NCI-H1105 (cell line): ENCODE measurements around the gene WDR4.
"Not testable (repeated sequence)": the region's sequence is repeated elsewhere in the genome, so short reads cannot be mapped to it uniquely, and the experiment has no call there.

Experiments
- DNase-seq: peaks from one replicate; lab custom pipeline; 2025; lab: John Stamatoyannopoulos, UW

The WDR4 gene

DNA sequence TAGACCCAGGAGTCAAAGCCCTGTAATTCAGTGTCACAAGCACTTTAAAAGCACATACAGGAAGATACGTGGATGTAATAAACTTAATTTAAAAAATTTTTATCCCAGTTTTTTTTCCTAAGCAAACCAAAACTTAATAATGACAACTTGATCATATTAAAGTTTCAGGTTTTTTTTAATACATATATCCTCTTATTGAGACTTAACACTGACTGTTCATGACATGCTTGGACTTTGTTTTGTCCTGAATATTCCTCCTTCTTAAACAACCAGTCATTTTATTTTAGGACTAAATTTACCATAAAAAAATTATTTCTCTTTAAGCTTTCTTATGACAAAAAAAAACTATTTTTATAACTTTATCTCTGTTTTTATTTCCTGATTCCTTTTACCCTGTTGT lies 64.1 kb downstream of the WDR4 start:
- no peak for DNase-seq

DNA sequence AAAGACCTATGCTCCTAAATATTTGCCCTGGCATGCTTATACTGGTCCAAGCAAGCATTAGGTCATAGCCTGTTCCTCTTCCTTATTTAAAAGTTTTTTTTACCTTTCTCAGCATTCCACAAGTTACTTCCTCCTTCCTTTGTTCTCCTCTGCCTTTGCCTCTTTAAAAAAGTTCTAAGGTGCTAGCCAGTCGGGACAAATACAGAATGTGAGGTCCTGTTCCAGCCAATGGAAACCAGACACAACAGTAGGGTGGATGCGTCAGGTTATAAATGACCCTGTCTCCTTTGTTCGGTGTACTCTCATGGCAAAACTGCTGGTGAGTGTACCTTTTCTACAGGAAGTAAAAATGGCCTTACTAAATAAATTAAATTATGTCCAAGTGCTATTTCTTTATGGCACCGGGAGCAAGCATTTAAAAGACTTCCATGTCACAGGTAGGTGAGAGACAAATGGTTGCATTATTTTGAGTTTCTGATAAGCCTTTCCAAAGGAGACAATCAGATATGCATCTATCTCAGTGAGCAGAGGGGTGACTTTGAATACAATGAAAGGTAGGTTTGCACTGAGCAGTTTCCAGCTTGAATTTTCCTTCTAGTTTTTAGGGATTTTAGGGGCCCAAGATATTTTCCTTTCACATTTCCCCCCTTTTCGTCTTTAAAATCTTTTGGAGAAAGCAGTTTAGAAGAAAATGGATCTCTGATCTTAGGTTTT lies 66.7 kb downstream of the WDR4 start:
- not testable (repeated sequence) for DNase-seq

DNA sequence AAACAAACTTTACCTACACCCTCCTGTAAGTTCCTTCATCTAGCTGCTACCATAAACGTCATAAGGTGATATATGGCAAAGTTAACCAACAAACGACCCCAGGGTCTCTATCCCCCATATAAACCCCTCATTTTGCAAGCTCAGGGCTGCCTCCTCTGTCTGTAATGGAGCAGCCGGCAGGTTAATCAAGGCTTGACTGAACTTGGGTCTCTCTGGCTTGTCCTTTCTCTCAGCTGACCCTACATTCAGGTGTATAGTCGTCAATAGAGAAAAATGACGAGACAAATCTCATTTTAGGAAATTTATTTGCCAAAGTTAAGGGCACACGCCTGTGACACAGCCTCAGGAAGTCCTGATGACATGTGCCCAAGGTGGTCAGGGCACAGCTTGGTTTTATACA lies 67.4 kb downstream of the WDR4 start:
- DNase-seq, result no peak

- DNase-seq, result no peak
Measured at GRCh38 chr21:42809577-42810475, 69.5 kb downstream of the WDR4 start.

DNA sequence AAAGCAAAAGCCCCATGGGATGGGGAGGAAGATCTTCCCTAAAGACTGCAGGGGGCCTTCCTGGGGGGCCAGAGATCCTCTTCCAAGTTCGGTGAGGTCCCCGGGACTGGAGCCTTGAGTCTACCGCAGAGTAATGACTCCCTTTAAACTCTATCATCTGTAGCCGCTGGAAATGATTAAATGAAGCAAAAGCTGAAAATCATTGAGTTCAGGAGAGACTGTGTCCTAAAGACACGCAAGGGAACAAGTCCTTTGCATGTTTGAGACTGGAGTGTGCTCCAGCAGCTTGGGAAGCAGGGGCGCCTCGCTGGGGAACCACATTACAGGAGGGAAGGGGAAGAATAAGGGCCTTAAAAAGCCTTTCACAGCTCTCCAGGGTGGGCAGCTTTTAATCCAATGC lies 70.2 kb downstream of the WDR4 start:
- DNase-seq, result no peak

DNA sequence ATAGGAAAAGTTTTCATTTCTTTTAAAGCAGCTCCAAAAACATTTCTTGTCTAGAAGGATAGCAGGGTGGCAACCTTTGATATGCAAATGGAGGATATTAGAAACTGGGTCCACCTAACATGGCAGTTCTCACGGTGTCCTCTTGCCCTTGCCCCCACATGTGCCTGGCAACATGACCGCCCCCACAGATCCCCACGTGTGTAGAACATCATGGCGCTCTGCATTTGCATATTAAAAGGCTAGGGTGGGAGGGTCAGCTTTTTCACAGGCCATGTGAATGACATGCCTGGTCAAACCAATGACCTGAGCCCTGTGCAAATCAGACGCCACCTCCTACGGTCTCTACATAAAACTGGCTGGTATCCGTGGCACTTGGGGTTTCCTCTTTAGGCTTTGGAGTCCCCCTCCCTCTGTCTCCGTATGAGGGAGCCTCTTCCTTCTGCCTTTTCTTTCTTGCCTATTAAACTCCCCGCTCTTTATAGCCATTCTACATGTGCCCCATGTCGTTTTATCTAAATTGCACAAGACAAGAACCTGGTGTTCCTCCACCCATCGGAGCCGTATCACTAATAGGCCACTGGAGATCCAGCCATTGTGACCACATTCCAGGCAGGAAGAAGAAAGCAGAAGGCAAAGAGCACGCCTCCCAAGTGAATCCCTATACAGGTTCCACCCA lies 71.3 kb downstream of the WDR4 start:
- DNase-seq, result no peak

DNA sequence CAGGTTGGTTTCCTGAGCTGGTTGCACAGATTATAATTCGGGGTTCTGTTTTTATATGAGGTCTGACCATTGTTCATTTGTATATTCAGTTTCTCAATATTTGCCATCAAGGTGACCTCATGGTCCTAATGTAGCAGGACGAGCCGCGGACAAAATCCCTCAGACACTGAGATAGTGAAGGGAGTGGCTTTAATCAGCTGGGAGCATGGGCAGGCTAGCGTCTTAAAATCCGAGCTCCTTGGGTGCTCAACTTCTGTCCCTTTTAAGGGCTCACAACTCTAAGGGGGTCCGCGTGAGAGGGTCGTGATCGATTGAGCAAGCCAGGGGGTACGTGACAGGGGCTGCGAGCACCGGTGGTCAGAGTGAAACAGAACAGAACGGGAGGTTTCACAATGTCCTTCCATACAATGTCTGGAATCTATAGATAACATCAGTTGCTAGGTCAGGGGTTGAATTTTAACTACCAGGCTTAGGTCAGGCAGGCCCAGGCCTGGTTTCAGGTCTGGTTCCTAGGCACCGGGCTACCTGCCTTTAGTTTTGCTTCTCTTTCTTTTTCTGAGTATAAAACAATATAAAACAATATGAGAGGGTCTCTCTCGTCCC lies 71.9 kb downstream of the WDR4 start:
- DNase-seq, result not testable (repeated sequence)

DNA sequence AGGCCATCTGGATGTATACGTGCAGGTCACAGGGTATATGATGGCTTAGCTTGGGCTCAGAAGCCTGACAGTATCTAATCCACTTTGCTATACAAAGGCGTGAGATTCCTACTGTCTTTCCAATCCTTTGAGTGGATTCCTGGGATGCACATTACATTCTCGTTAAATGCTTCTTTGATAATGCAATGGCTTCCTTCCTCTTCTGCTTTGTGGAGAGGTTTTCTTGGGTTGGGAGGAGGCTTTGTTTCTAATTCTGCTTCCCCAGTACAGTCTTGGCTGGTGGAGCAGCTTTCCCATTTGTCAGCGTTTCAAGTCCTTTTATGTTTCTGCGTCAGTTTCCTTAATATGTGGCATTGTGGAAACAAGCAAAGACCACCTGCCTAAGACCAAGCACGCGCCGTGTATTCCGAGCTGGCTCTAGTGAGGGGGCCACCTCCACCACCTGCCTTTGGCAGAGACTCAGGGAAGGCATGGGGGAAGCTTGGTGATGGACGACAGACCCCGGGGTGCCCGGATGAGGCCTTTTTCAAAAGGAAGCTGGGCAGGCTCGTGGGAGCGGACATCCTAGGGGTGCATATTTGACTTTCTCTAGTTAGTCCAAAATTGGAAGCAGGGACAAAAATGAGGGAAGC lies 72.7 kb downstream of the WDR4 start:
- DNase-seq, result no peak

GRCh38 chr21:42801616-42802015 lies 77.7 kb downstream of the WDR4 start:
- DNase-seq, result not testable (repeated sequence)

- DNase-seq, result no peak
Measured at GRCh38 chr21:42799948-42800347, 79.4 kb downstream of the WDR4 start.

DNA sequence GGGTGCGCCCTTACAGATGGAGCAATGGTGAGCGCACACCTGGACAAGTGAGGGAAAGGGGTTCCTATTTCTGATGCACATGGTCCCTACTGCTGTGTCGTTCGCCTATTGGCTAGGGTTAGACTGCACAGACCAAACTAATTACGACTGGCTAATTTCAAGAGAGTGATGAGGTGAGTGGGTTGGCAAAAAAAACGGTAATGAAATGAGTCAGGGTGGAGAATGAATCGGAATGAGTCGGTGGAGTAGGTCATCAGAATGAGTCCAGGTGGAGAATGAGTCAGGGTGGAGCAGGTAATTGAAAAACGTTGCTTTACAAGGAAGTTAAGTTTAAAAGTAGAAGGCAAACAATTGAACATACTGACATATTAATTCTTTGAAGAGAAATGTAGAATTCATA lies 79.8 kb downstream of the WDR4 start:
- DNase-seq, result no peak
